HG03064 (cell line): ENCODE measurements around the gene ENGASE.

Experiments used
- ATAC-seq: cut with Tn5 transposase; IDR thresholded peaks from one replicate; pipeline ENCODE4 v1.9.1; 2021; ENCODE audit warnings: low read depth; ENCODE audit not compliant: unreplicated experiment

The ENGASE gene

DNA sequence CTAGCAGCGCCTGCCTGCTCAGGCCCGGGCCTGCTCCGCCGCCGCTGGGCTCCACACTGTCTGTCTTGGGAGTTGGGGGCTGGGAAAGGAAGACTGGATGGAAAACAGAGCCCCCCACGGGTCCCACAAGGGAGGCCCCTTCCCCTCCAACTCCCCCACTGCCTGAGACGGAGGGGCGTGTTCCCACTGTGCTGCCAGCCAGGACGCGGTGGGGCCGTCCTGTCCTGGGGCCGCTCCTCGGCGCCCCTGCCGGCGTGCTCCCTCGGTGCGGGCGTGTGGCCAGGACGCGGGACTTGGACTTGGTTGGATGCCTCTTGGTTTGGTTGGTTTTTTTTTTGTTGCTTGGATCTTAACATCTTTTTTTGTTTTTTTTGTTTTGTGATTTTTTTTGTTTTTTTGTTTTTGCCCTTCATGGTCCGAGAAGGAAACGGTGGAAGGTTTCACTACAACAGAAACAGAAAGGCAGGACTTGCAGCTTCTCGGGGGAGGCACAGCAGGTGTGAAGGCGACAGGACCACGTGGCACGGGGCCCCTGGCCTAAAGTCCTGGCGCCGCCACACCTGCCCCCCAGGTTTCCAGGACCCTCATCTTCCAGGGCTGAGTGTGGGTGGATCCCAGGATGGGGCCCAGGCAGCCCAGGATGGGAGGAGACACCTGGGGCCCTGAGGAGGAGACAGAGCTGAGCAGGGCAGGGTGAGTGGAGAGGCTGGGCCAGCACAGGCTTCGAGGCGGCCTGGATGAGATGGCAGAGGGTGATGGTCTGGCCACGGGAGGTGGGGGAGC lies 16.0 kb downstream of the ENGASE start:
- ATAC-seq: no peak

DNA sequence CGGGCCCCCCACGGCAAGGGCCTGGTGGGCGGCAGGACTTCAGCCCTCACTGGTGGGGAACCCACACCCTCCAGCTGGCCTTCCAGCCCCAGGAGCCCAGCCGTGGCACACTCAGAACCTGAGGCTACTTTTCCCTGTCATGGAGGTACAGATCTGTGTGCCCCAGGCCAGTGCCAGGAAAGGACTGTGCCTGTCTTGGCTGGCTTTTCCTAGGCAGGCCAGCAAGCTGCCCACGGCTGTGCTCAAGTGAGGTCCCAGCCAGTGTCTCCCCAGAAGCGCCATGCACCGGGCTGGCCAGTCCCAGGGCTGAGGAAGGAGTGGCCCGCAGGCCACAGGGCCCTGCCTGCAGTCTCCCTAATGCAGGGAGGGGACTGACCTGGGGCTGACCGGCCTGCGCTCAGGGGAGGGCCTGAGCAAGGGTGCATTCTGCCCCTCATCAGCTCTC lies 16.6 kb downstream of the ENGASE start:
- ATAC-seq: no peak

DNA sequence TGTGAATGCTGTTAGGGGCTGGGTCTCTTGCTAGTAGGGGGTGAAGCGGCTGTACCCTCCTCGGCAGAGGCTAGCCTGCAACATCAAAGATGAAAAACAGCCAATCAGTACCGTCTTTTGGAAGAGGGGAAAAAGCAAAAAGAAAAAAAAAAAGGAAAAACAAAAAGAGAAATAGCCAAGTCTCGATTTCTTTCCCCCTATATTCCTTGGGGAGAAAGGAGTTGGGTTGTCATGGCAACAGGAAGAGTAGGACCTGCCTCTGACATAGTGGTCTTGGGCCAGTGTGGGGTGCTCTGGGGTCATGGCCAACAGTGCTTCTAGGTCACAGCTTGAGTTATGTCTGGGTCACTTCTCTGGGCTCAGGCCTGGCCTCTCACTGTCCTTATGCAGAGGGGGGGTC lies 17.9 kb downstream of the ENGASE start:
- ATAC-seq: no peak

DNA sequence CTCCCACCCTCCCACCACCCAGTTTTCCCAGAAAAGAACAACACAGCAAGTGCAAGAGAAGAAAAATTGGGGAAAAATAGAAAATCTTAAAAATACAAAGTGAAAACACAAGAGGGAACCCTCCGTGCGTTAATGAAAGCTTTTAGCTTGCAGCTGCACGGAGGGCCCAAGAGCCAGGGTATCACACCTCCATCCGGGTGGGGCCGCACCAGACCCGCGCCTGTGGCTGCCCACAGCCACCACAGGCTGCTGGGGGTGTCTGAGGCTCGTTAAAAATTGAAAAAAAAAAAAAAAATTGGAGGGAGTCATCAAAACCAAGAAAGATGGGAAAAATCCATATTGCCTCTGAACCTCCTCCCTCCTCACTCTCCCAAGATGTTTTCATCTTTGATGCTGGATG lies 18.6 kb downstream of the ENGASE start:
- no peak for ATAC-seq

DNA sequence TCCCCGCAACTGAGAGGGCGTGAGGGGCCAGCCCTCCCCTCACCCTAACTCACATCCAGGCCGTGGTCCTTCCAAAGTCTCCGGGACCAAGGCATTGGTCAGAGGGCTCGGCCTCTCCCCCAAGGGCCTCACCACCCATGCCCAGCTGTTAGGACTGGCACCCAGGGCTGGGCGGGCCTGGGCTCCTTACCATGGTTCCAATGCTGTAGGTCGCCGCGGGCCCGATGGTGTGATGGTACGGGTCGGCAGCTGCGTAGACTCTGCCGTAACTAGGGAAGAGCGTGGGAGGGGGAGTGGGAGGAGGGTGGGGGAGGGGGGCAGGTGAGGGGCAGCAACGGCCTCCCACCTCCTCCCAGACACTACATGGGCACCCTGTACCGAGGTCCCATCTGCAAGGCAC lies 19.6 kb downstream of the ENGASE start:
- no peak for ATAC-seq

DNA sequence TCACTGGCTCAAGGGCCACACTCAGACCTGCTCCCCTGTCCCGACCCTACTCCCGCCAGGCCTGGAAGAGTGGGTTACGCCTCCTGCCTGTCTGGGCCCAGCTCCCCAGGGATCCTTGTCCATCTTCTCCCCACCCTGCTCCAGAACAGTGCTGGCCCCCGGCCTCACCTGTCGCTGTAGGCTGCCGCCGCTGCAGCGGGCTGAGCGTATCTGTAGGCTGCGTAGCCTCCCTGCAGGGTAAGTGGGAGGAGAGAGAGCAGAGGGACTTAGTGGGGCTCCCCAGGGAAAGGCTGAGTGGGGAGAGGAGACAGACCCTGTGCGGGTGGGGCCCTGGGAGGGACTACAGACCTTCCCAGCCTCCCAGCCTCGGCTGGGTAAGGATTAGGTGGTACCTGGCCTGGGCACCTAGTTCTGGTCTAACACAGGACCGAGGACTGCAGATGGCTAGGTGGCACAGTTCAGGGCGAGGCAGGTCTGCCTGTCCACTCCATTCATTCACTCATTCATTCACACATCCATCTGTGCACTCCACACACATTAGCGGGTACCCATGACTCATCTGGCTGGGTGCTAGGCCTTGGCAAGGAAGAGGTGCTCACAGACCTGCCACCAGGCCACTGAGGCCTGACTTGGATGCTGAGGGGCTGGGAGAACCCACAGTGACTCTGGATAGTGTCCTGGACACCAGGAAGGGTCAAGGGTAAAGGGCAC lies 20.9 kb downstream of the ENGASE start:
- ATAC-seq: no peak

DNA sequence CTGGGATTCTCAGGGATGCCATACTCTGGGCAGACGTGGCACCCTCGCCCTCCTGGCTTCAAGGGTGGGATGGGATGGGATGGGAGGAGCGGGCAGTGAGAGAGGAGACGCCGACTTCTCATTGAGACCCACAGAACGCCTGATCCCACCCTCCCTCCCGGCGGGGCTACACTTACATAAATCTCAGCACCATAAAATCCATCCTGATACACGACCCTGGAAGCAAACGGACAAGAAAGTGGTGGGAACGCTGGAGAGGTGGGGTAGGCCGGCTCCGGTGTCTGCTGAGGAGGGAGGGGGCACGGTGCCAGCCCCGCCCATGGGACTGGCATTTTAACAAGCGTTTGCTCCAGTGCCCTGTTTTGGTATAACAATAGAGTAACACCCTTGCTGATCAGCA lies 21.9 kb downstream of the ENGASE start:
- ATAC-seq: no peak

DNA sequence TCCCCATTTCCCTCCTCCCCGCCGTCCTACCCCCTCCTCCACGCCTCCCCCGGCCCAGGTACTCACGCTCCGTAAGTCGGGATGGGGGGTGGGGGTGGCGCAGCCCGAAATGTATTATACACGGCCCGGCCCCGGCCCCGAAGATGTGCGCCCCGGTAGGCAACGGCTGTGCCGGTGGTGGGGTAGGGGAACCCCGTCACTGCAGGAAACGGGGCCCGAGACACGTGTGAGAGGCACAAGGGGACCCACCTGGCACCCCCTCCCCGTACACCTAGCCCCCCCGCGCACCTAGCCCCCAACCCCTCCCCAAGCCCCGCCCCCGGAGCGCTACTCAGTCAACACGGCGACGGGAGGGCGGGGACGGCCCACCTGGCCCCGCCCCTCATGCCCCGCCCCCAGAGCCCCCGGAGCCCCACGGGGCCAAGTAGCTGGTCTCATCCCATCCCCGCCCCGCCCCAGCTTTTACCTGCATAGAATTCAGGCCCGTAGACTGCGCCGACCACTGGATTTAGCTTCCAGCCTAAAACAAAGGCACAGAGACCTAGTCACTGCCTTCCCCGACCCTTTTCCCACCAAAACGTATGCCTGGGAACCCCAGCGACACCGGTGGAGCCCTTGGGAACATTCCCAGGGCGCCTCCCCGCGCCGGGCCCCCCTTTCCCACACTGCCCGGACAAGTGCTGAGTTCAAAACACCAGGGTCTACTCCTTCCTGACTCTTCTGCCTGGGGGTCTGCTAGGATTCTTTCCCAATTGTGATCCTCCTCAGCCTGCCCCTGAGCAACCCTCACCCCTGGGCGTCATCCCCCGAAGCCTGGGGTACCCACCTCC lies 22.8 kb downstream of the ENGASE start:
- no peak for ATAC-seq

DNA sequence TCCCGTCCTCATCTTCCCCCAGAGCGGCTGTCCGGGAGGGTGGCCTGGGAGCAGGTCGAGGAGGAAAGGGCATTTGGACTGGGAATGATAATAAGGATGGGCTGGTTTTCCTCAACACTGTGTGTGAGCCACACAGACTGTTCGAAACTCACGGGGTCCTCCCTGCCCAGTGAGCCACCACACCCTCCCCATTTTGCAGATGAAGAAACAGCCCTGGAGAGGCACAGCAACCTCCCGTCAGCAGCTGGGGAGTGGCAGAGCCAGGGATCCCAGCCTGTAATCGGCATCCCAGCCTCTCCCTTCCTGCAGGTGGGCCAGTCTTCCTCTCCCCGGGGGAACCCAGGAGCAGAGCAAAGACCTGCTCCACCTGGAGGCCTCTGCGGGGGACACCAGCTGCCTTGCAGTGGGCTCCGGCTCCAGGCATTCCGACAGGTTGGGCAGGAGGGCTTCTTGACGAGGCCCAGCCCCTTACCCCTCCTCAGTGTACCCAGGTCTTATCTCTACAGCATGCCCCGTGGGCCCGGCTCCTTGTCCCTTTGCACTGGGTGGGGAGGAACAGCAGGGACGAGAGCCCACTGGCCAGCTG lies 23.8 kb downstream of the ENGASE start:
- no peak for ATAC-seq

DNA sequence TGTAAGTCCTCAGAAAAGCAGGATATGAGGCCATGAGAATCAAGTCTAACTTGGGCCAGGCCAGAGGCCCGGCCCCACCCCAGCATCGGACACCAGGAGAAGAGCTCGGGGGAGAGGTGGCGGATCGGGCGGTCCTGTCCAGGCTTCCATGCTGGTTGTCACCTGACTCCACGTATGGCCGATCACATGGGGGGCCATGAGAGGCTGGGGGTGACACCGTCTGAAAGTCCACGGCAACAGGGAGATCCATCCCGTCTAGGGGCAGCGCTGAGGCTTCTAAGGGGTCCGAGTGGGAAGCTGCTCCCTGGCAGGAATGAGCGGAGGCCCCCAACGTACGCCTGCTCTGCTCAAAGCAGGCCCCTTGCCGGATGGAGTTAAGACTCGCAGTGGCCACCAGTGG lies 25.8 kb downstream of the ENGASE start:
- no peak for ATAC-seq

DNA sequence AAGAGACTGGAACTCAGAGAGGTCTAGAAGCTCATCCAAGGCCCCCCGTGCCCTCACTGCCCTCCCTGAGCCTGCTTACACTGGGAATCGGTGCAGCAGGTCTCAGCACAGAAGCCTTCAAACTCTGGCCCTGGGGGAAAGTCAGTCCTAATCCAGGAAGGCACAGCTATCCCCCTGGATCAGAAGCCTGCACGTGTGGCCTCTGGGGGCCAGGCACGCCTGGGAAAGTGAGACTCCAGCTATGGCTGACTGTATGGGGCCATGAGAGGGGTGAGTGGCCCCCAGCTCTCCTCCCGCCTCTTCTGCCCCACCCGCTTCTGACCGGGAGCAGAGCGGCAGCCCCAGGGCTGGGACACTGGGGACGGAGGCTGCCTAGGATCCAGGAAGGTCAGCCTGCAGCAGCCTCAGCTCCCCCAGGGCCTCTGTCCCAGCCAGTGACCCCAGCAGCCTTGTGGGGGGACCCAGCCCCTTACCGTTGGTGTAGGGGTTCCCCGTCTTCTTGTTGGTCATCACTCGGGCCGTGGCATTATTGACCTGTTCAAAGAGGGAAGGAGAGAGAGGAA lies 26.6 kb downstream of the ENGASE start:
- ATAC-seq: no peak

DNA sequence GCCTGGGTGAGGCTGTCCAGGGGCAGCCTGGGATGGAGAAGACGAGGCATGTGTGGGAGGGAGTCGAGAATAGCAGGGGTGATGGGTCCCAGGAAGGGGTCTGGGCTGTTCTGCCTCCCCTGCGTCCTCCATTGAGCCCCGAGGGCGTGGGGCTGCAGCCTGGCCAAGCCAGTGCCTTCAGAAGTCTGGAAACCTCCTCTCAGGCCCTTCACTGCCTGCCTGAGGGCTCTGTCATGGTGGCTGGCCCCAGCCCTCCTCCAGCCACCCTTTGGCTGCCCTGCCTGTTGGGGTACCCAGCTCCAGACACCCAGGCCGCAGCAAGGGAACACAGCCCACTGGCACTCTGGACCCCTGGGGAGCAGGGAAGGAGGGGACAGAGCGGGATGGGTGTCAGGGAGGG lies 27.6 kb downstream of the ENGASE start:
- ATAC-seq: no peak

DNA sequence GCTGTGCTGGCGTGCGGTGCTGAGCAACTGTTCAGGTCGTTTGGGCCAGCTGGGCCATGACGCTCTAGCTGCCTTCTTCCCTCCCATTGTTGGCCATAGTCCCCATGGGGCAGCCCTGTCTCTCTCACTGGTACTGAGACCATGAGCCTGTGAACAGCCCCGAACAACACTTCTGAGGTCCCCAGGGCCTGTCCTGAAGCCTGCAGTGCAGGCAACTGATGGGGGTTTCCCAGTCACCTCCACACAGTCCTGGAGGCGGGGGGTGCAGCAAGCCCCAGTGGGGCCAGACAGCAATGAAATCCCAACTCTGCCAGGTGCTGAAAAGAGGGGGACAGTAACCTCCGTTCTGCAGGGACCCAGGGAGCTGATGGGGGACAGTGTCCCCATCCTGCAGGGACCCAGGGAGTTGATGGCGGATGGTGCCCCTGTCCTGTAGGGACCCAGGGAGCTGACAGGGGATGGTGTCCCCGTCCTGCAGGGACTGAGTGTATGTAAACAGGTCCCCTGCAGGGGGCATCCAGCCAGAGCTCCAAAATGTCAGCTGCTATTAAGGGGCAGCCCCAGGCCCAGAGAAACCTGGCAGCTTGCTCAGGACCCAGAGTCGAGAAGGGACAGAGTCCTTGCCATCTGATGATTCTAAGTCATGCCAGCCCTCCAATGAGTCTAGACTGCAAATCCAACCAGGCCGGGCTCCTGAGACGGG lies 30.4 kb downstream of the ENGASE start:
- no peak for ATAC-seq

DNA sequence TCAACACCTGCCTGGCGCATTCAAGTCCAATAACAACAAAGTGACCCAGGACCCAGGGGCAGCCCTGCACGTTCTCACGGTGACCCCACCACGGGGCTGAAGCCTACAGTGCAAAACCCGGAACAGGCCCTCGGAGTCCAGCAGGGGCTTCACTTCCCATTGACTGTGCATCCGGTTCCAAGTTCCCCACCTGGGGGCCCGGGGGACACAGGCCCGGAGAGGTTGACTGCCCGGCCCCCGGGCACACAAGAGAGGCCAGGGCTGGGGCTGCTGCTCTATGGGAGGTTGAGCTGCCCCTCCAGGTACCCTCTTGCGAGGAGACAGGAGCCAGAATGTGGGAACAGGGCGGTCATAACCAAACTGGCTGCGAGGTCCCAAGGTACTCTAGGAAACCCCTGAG lies 31.3 kb downstream of the ENGASE start:
- no peak for ATAC-seq

DNA sequence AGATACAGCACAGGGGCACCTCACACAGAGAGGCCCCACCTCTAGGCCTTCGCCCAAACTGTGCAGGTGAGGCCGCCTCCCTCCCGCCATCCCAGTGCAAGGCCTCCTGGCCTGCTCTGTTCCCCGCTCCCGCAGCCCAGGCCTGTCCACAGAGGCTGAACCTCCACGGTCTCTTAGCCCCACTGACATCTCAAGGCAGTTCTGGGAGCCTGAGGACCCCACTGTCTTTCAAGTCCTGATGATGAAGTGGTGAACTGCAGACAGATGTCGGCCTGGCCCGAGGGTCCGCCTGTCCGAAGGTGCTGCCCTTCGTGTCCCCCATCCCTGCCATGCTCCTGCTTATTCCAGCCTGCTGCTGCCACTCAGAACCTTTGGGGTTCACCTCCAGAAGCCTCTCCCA lies 32.3 kb downstream of the ENGASE start:
- no peak for ATAC-seq

DNA sequence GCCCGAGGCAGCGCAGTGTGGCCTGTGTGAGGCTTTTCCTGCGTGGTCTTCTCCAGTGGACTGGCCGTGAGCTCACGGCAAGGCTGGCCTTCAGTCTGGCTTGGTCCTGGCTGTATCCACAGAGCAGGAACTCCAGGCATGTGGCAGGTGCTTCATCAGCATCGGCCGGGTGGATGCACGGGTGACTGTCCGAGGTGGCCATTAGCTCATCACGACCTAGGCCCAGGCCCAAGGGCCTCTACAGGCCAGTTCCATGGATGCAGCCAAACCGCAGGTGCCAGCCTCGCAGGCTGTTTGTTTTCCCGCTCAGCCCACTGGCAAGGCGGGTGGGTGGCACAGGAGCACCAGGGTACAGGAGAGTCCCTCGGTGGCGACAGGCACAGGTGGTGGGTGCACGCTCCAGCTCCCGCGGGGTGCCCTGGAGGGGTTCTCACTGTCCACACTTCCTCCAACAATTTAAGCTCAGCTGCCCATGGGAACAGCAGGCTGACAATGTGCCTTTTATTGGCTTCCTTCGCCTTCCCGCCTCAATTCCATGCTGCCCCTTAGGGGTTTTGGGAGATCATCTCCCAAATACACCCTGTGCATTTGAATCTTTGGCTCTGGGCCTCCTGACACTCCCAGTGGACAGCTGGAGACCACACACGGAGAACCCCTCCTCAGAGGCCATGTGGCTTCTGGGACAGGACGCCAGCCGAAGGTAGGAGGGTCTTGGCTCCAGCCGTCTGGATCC lies 33.0 kb downstream of the ENGASE start:
- ATAC-seq: no peak

DNA sequence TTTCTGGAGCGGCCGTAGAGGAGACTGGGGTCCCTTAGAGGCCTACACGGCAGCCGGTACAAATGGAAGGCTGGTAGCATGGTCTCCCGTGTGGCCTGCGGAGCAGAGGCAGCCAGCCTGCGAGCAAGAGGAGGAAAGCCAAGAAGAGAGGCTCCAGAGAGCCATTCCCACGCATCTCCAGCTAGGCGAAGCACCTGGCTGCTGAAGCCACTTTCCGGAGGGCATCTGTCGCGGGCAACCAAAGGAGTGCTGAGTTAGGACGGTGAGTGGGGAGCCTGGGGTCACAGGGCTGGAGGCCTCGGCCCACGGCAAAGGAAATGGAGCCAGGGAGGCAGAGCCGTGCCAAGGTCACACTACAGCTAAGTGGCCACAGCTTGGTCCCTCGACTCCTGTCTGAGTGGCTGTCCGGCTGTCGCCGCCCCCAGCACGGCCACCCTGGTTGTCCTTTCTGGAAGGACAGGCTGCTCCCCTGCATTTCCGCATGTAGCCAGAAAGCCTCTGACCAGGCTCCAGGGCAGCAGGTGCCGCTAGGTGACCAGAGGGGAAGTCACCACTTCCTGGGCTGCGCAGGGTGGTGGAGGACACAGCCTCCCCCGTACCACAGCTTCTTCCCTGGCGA lies 33.7 kb downstream of the ENGASE start:
- no peak for ATAC-seq

DNA sequence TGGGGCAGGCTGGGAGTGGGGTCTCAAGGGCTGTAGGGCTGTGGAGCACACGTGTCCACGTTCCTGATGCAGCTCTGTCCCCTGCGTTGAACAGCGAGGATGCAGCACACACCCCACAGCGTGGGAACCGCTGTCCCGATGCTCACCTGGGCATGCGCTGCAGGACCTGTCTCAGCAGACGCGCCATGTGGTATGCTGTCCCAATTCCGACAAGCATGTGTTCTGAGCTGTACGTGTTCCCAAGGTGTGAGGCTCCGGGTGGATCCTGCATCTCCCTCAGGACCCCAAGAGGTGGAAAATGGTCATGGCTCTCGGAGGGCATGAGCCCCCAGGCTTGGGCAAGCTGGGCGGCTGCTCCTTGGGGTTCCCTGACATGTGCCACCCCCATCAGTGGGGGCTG lies 34.2 kb downstream of the ENGASE start:
- ATAC-seq: no peak

DNA sequence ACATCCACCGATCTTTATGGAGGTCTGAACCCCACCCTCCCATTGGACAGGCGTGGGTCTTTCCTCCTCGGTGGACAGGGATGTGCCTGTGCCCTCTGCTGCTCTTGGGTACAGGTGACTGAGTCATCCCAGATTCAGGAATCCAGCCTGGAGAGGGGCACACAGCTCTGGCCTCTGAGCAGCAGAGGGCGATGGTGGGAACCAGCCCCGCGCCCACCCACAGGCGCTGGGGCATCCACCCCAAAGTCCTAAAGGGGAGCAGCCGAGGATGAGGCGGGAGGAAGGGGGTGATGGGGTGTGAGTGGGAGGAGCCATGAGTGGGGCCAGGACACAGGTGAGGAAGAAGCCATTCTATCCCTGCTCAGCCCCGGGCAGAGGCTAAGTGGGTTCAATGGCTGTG lies 35.0 kb downstream of the ENGASE start:
- no peak for ATAC-seq
